COLO829 (cell line): ENCODE results near the gene APPBP2.
"Not testable (repeated sequence)": the region's sequence is repeated elsewhere in the genome, so short reads cannot be mapped to it uniquely, and the experiment has no call there.

Experiments used
- DNase-seq: peaks from one replicate; pipeline ENCODE4 v3.0.0; 2012; ENCODE audit warnings: low spot score

APPBP2 gene

DNA sequence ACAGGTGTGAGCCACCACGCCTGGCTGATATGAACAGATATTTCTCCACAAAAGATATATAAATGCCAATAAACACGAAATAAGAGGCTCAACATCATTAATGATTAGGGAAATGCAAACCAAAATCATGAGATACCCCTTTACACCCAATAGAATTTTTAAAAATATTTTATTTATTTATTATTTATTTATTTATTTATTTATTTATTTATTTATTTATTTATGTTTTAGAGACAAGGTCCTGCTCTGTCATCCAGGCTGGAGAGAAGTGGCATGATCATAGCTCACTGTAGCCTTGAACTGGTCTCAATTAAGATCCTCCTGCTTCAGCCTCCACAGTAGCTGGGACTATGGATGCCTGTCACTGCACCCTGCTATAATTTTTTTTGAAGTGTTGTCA lies 30.8 kb downstream of the APPBP2 start:
- no peak for DNase-seq

DNA sequence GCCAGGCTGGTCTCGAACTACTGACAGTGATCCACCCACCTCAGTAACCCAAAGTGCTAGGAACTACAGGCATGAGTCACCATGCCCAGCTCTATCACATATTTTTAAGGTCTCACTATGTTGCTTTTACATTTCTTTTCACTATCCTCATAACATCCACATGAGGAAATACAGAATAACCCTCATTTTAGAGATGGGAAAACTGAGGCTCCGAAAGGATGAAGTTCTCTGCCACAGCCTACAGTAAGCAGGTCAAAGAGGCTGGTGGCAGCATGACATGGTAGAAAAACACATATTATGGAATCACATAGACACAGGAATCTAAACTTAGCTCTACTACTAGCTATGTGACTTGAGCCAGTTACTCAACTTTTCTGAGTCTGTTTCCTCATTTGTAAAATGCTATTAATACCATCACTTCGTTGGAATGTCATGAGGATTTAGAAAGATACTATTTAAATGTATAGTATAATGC lies 32.2 kb downstream of the APPBP2 start:
- no peak for DNase-seq

DNA sequence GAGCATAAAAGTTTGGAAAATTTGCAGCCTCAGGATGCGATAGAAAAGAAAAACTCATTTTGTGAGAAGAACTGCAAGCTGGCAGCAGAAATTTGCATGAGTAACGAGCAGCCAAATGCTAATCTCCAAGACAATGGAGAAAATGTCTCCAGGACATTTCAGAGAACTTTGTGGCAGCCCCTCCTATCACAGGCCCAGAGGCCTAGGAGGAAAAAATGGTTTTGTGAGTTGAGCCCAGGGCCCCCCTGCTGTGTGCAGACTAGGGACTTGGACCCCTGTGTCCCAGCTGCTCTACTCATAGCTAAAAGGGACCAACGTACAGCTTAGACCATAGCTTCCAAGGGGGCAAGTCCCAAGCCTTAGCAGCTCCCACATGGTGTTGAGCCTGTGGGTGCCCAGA lies 34.3 kb downstream of the APPBP2 start:
- DNase-seq, result no peak

DNA sequence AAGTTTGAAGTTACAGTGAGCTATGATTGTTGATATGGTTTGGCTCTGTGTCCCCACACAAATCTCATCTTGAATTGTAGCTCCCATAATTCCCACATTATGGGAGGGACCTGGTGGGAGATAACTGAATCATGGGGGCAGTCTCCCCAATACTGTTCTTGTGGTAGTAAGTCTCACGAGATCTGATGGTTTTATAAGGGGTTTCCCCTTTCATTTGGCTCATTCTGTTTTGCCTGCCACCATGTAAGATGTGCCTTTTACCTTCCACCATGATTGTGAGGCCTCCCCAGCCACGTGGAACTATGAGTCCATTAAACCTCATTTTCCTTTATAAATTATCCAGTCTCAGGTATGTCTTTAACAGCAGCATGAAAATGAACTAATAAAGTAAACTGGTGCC lies 35.4 kb downstream of the APPBP2 start:
- not testable (repeated sequence) for DNase-seq

DNA sequence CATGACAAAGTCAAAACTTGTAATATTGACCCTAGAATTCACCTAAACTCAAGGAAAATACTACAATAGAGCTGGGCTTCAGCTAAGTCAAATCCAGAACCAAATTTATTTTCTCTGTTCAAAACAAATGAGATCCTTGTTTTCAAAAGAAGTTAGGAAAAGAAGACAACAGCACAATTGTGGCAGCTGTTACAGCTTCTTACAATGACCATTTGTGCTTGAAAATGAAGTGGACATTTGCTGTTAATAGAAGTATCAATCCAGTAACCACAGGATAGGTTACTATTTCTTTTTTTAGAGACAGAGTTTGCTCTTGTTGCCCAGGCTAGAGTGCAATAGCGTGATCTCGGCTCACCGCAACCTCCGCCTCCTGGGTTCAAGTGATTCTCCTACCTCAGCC lies 44.4 kb downstream of the APPBP2 start:
- peak; percentile 83 for DNase-seq

DNA sequence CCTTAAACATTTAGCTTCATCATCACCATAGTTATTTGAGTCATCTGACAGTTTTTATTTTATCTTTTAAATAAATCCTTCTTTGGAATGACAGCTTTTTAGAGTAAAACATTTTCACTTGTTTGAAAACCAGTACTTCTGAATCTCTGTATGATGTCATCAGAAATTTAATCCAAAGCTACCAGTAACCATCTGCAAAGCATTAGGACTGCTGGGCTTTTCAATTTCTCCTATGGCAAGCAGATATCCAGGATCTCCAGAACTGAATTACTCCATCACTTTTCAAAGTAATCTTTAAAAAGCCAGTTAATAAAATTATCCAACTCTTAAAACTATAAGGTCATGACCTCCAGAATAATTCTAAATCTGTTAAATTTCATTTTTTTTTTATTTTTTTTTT lies 52.3 kb downstream of the APPBP2 start:
- no peak for DNase-seq

DNA sequence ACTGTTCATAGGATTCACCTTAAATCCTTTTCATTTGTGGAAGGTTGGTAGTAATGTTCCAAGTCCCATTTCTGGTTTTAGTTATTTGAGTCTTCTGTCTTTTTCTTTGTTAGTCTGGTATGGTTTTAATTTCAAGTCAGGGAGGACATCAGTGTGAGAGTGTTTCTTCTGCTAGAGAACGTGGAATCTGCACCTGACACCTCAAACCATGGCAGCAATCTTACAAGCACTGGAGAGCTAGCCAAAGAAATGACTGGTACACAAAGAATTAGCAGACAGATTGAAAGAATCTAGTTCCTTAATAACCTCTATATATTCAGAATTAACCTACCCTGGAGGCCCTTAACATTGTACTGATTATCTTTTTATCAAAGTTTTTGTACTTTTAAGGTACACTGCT lies 53.6 kb downstream of the APPBP2 start:
- no peak for DNase-seq

DNA sequence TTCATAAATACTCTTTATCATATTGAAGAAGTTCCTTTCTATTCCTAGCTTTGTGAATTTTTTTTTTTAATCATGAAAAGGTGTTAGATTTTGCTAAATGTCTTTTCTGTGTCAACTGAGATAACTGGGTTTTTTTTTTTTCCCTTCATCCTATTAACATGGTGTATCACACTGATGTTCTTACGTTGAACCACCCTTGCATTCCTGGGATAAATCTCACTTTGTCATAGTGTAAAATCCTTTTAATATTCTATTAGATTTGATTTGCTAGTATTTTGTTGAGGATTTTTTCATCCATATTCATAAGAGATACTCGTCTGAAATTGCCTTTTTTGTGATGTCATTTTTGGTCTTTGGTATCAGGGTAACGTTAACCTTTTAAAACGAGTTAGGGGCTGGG lies 54.6 kb downstream of the APPBP2 start:
- DNase-seq, result no peak

DNA sequence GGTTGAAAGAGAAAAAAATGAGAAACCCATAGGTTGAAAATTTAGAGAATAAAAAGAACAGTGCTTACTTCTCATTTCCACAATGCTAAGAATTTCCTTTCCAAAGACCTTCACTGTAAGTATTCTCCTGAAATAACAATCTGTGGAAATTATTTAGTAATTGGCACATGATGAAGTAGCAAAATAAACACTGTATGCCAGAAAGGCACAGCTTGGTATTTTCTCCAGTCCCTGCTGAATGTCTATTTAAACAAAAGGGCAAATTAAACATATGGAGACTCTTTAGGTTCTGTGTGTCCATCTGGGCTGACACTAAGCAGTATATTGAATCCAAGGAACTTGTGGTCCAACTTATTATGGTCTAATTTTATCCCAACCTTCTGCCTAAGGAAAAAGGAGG lies 57.7 kb downstream of the APPBP2 start:
- DNase-seq, result no peak

DNA sequence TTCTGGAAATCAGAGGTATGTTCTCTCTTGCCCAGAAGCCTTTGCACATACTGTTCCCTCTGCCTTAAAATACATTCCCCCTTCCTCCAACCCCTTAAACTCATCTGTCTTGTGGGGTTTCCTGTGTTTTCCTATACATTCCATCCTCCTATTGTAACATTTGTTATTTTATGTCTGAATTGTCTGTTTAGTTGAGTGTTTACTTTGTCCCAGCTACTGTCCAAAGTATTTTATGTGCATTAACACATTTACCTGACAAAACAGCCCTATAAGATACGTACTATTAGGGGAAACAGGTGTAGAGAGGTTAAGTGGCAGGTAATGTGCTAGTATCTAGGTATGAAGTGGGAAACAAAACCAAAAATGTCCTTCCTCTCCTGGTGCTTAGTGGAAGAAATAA lies 61.7 kb downstream of the APPBP2 start:
- no peak for DNase-seq

DNA sequence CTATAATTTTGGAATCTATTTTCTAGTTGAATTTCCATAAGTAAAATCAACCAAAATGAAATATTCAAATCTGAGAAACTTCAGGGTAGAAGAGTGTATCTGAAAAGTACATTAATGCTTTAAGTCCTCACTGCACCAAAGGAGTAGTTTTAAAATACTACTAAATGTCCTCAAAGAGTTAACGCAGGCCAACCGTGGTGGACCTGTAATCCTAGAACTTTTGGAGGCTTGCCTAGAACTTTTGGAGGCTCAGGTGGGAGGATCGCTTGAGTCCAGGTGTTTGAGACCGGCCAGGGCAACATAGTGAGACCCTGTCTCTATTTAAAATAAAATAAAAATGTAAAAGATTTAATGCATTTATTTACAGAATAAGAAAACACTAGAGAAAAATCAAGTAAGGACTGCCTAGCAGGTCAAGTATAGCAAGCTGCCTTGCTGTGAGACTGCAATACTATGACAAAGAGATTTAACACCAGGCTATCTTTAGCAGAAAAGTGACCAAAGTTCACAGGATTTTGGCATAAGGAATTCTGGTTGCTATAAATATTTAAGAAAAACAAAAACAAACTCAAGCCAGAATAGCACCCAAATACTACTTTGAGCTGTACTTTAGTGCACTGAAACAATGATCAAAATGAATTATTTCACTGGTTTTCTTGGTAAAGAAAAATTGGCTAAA lies 62.7 kb downstream of the APPBP2 start:
- no peak for DNase-seq

DNA sequence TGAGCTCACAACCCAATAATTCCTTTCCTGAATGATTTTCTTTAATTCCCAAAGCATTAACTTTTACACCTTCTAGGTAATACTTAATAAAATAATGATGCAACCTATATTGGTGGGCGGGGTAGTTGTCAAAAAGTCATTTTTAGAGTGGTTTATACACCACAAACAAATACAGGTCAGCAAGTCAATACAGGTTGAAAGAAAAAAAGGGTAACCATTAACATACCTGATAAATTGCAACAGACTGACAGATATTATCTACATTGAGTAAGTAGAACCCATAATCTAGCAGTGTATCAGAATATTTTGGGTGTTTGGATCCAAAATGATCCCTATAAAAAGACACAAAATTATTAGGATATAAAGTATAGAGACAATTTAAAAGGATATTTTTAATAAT lies 64.5 kb downstream of the APPBP2 start:
- DNase-seq, result no peak

DNA sequence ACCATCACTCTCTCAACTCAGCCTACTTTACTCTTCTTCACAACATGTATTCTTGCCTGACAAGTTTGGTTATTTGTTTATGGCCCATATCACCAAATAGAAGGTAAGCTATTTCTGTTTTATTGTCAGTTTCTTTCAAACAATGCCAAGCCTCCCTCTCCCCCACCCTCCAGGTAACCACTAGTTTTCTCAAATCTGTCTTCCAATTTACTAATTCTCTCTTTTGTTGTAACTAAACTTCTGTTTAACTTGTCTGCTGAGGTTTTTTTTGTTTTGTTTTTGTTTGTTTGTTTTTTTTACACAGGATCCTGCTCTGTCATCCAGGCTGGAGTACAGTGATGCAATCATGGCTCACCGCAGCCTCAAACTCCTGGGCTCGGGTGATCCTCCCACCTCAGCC lies 68.9 kb downstream of the APPBP2 start:
- no peak for DNase-seq

DNA sequence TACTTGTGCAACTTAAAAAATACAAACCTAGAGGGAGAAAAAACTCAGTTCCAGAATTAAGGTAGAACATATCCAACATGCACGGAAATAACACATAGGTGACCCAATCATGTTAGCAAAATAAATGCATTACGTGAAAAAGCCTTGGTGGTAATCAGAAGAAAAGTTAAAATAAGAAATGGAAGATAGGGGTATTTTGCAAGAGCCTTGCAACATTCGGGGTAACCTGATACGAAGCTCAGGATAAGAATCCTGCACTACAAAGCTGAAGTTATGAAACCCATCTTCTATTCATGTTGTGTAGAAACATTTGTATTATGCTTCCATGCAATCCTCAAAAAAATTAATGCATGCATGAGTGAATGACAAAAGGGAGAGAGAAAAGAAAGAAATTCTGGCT lies 70.7 kb downstream of the APPBP2 start:
- DNase-seq, result no peak

DNA sequence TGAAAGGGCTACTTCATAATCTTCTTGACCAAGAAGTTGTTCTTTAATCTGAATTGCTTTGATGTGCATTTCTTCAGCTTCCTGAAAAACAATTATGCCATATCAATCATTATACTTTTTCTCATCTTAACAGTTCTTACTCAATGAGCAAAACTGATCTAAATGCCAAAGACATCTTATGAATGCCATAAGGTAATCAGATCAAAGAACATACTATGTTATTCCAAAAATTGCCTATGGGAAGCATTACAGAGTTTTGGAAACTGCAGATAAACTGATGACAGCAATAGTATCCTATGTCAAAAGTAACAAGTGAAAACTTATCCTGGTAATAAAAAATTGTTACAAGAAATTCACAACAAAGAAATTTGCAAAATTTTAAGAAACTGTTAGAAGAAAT lies 74.1 kb downstream of the APPBP2 start:
- no peak for DNase-seq

DNA sequence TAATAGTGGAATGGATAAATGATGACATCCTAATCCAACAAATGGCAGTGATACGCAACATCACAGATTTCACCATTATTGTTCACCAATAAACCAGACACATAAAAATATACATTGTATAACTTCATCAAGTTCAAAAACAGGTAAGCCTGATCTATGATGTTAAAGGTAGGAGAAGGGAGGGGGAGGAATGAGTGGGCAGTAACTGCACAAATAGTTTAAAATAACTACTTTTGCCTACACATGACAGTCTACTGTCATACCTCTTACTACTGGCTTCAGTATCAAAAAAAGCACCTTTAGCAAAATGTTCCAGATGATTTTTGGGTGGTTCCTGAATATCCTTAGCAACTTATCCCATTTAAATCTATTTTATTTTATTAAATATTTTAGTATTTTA lies 75.0 kb downstream of the APPBP2 start:
- no peak for DNase-seq

DNA sequence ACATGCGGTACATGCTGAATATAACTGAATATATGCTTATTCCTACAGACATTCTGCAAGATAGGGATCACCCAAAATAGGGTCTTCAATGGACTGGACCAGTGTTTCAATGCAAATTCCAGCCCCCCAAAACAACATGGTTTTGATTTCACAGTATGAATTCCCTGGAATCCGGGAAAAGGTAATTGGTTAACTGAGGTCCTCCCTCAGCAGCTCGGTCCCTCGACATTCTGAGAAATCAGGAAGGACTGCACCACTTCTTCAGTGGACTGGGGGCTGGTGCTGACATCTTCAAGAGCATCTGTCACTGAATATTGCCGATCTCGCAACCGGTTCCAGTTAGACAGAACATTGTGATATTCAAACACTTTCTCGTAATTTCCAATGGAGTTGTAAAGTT lies 78.7 kb downstream of the APPBP2 start:
- no peak for DNase-seq

DNA sequence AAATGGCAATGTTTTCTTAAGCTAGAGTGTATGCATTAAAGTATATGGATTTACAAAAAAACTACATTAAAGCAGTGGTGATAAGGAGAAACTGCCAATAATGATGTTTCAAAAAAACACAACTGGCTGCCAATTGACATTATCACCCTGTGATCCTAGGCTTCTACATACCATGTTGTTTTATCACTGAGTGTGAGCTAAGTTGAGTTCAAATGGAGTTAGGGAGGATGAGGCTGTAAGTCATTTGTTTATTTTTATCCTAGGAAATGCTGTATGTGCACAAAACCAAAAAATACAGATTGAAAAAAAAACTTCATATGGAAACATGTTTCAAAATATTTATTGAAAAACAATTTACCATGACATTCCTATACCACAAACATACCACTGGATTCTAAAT lies 80.9 kb downstream of the APPBP2 start:
- no peak for DNase-seq

DNA sequence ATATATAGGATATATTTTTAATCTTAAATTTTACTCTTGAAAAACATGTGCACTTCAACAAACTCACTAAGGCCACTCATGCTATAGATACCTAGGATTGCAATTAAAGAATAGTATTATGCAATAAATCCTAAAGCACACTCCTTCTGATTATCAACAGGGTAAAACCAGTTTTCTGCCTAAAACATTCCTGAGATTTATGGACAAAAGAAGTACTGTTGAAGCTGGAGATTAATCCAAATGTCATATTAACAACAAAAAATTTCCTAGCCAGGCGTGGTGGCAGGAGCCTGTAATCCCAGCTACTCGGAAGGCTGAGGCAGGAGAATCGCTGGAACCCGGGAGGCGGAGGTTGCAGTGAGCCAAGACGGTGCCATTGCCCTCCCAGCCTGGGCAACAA lies 82.3 kb downstream of the APPBP2 start:
- DNase-seq, result peak; percentile 22

DNA sequence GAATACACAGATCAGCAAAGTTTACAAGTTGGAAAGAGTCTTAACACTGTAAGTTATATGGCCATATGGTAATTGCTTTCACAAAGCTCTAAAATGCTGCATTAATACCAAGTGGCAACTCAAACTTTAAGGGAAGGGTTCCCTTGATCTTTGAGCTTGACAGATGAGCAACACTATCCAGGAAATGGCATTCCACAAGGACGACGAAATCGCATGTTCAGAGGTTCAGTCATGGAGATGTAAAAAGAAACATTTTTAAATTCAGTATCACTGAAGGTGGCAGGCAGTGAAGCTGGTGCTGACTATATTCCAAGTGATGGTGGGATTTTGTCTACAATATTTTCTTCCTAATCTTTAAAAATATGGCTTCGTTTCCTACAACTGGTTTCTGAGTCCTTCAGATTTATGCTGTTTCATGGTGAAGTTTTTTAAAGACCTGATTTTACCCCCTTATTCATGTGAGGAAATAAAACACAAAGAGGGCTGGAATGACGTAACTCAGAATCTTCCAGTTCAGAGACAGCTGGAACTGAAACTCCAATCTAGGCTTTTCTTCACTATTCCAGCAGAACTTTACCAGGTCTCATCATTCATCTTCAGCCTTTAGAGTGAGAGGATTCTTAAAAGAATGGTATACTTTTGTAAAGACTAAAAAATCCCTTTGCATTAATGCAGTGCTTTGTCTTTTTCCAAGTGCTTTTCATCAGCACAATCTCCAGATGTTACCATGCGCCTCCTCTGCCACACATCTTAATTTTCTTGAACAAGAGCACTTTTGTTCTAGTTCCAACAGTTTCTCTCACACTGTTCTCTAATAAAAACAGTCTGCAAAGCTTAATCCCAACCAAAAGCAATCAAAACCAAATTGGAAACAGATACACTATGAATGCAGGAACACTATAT lies 83.5 kb downstream of the APPBP2 start:
- DNase-seq, result peak; percentile 75

DNA sequence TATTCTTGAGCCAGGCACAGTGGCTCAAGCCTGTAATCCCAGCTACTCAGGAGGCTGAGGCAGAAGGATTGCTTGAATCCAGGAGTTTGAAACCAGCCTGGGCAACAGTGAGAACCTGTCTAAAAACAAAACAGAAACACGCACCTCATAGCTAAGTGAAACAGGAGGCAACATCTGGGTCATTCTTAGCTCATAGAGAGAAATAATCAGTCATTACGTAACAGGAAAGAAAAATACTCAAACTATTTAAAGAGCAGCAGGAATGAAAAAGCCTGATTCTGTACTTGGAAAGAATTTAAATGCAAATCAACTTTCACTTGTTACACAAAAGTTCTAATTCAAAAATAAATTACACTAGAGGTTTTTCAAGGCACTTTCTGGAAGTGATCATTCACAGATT lies 86.5 kb downstream of the APPBP2 start:
- DNase-seq, result no peak

DNA sequence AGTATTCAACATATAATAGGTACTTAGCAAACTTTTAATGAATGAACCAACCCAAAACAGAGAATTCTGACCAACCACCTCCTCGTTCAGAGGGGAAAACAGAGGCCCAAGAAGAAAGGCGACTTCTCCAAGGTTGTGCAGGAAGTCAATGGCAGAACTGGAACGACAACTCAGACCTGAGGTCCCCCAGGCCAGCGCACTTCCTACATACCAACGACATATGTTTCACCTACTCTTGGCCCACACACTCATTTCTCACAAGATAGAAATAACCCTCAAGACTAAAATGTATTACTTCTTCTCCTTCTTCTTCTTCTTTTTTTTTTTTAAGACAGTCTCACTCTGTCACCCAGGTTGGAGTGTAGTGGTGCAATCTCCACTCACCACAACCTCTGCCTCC lies 89.4 kb downstream of the APPBP2 start:
- no peak for DNase-seq
